CD14-positive monocyte (primary cell): Measurements from ENCODE around the gene EYS. TPM values are rescaled to one million over a fixed set of nuclear protein-coding genes. Genes with fewer than 3 reads are reported as not detected.

Source experiments
- DNase-seq, 3 donors: peaks; one replicate each; pipeline ENCODE4 v3.0.0-alpha.2; 2011 to 2022
- H2AFZ ChIP-seq: 2 replicates; pipeline ENCODE4 v1.6.0; 2012; ENCODE audit warnings: mild to moderate bottlenecking, low read depth, low read length, inconsistent platforms; ENCODE audit not compliant: insufficient read depth, poor library complexity, severe bottlenecking
- H3K27ac ChIP-seq, 2 donors: 1 replicate in 1 of 2; 2 replicates in 1 of 2; pipeline ENCODE4 v1.5.1; 2012 to 2013; ENCODE audit warnings: low read length in 2 of 2, control low read depth in 1 of 2, inconsistent platforms in 1 of 2, low read depth in 1 of 2, mild to moderate bottlenecking in 1 of 2
- H3K27me3 ChIP-seq, 2 donors: one replicate each; pipeline versions ENCODE4 v1.6.0 to v1.6.1; 2011 to 2013; ENCODE audit warnings: low read length in 2 of 2; ENCODE audit not compliant: control insufficient read depth in 2 of 2, insufficient read depth in 2 of 2
- H3K36me3 ChIP-seq, 2 donors: replicated peaks in 1 of 2; 1 replicate in 1 of 2; 2 replicates in 1 of 2; pipeline versions ENCODE4 v1.5.1 to v1.6.1; 2012 to 2013; ENCODE audit warnings: low read length in 2 of 2, control low read depth in 1 of 2, inconsistent platforms in 1 of 2, mild to moderate bottlenecking in 1 of 2; ENCODE audit not compliant: insufficient read depth in 2 of 2, control insufficient read depth in 1 of 2
- H3K4me1 ChIP-seq, 2 donors: 1 replicate in 1 of 2; 2 replicates in 1 of 2; pipeline versions ENCODE4 v1.5.1 to v1.6.1; 2012 to 2013; ENCODE audit warnings: low read length in 2 of 2, control low read depth in 1 of 2, inconsistent platforms in 1 of 2, mild to moderate bottlenecking in 1 of 2, moderate library complexity in 1 of 2; ENCODE audit not compliant: insufficient read depth in 2 of 2, control insufficient read depth in 1 of 2
- H3K4me2 ChIP-seq: replicated peaks from 2 replicates; pipeline ENCODE3; 2012; ENCODE audit warnings: low read length, moderate library complexity, mild to moderate bottlenecking; ENCODE audit not compliant: poor library complexity, severe bottlenecking; ENCODE audit errors: extremely low read depth
- H3K4me3 ChIP-seq, 3 experiments: fragments of 200-600 bp in 1 of 3; sonication (generic) in 1 of 3; replicated peaks in 1 of 3; 1 replicate in 2 of 3; 2 replicates in 1 of 3; pipeline ENCODE4 v1.5.1; 2011 to 2013; ENCODE audit warnings: low read length in 3 of 3, mild to moderate bottlenecking in 3 of 3, control low read depth in 2 of 3, low read depth in 2 of 3, inconsistent platforms in 1 of 3, moderate library complexity in 1 of 3
- H3K79me2 ChIP-seq: 2 replicates; pipeline ENCODE4 v1.6.0; 2012; ENCODE audit warnings: mild to moderate bottlenecking, control low read depth, inconsistent platforms, low read length, moderate library complexity; ENCODE audit not compliant: insufficient read depth
- H3K9ac ChIP-seq: 2 replicates; pipeline ENCODE4 v1.6.0; 2017; ENCODE audit warnings: low read length, mild to moderate bottlenecking; ENCODE audit not compliant: insufficient read depth, poor library complexity, severe bottlenecking
- H3K9me3 ChIP-seq, 2 donors: replicated peaks in 1 of 2; 1 replicate in 1 of 2; 2 replicates in 1 of 2; pipeline versions ENCODE4 v1.5.1 to v1.6.1; 2012 to 2013; ENCODE audit warnings: low read length in 2 of 2, control low read depth in 1 of 2; ENCODE audit not compliant: control insufficient read depth in 1 of 2, insufficient read depth in 1 of 2
- H4K20me1 ChIP-seq: 2 replicates; pipeline ENCODE4 v1.6.0; 2012; ENCODE audit warnings: mild to moderate bottlenecking, low read length, control low read depth, moderate library complexity; ENCODE audit not compliant: insufficient read depth
- H3K27ac Mint-ChIP-seq, 7 donors: one replicate each; pipeline ENCODE4 v1.8.0; 2020; ENCODE audit warnings: mild to moderate bottlenecking in 7 of 7, mixed read lengths in 7 of 7, moderate library complexity in 6 of 7, inconsistent platforms in 2 of 7
- H3K27me3 Mint-ChIP-seq, 3 donors: one replicate each; pipeline ENCODE4 v1.8.0; 2021 to 2022; ENCODE audit warnings: low read depth in 3 of 3, mild to moderate bottlenecking in 3 of 3, mixed read lengths in 3 of 3, moderate library complexity in 3 of 3, inconsistent platforms in 1 of 3
- H3K36me3 Mint-ChIP-seq, 2 donors: one replicate each; pipeline ENCODE4 v1.8.0; 2020; ENCODE audit warnings: mixed read lengths in 2 of 2, inconsistent platforms in 1 of 2, mild to moderate bottlenecking in 1 of 2
- H3K4me1 Mint-ChIP-seq: one replicate; pipeline ENCODE4 v1.8.0; 2020; ENCODE audit warnings: mild to moderate bottlenecking, mixed read lengths
- H3K4me3 Mint-ChIP-seq, 2 donors: one replicate each; pipeline ENCODE4 v1.8.0; 2020; ENCODE audit warnings: mild to moderate bottlenecking in 2 of 2, mixed read lengths in 2 of 2, moderate library complexity in 1 of 2
- H3K9me3 Mint-ChIP-seq, 7 donors: one replicate each; pipeline ENCODE4 v1.8.0; 2020 to 2022; ENCODE audit warnings: mixed read lengths in 7 of 7, mild to moderate bottlenecking in 6 of 7, moderate library complexity in 6 of 7, inconsistent platforms in 2 of 7
- CTCF ChIP-seq: fragments of 200-600 bp; IDR thresholded peaks from one replicate; pipeline ENCODE4 v1.8.0; 2022; ENCODE audit warnings: antibody characterized with exemption, mild to moderate bottlenecking
- WGBS: methylation state at CpG from one replicate; pipeline ENCODE4 v1.1.5; 2013; ENCODE audit warnings: missing lambda C conversion rate; ENCODE audit not compliant: insufficient coverage; 5-methylcytosine and 5-hydroxymethylcytosine counted together
- intact Hi-C, 2 donors: fragments of 100-400 bp; cut with micrococcal nuclease; formaldehyde crosslinking; loops; one replicate each; pipeline versions ENCODE4 v1.15.0 to v1.15.1; 2023
- polyA plus RNA-seq, 3 donors: library from polyadenylated mRNA; depleted of rRNA in 1 of 3; unstranded in 2 of 3; stranded (reverse) in 1 of 3; fragments of 300-500 nt in 2 of 3; fragments of >200 nt in 1 of 3; fragmentation: Illumina TruSeq in 2 of 3; gene quantifications; 1 replicate in 2 of 3; 2 replicates in 1 of 3; pipeline ENCODE4 v1.2.3, GENCODE V29; 2012 to 2021

Gene EYS
- polyA plus RNA-seq, 3 donors, result 0.01 to 0.03 TPM; not detected in 1

DNA sequence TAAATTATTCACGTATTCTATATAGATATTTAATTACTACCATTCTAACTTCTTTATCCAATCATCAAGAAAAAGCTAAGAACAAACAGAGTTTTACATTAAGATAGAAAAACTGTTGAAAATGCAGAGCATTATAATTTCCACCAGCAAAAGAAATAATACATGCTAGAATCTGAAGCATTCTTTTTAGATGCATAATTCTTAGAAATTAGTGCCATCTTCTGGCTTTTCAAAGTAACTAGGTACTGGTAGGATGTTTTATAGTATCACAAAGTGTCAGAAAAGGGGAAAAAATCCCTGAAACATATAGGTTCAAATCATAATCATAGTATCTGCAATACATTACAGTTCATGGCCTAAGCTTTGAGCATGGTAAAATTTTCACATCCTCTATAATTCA is 1892.6 kb downstream of the EYS start:
- H3K9me3 Mint-ChIP-seq, result no peaks in the 10 kb centered on the region
- H3K79me2 ChIP-seq, result no peaks in the 10 kb centered on the region

DNA sequence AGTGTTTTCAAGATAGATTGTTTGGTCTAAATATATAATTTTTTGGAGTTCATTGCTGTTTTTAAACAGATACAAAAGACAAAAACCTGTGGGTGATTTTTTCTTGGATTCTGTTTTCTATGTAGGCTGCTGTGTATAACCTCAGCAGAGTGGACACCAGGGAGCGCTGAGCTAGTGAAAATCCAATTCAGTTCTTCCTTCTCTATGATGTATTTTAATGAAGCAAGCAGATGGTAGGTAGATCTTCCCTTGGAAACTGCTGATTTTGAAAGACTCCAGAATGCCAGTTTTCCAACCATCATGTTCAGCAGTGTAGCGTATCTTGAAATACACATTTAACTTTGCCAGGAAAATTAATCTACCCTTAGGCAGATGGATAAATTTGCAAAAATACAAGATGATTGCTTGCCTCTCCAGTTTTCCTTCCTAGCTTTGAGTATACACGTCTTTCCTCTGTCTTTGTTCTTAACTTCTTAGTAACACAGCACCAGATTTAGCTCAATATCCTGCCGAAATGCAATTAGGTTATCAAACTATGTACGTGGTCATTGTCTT is 1893.4 kb downstream of the EYS start:
- Mint-ChIP-seq H3K9me3 (no peaks in the 10 kb centered on the region), H3K27ac (peak overlapping the region in 1 of 7 donors; percentile 13), H3K36me3 (peaks cover 10 to 15% of the 10 kb centered on the region in 2 donors), H3K4me1 (peaks cover 30% of the 10 kb centered on the region), H3K4me3 (no peak overlapping the region), H3K27me3 (no peaks in the 10 kb centered on the region)
- H4K20me1 ChIP-seq, result no peaks in the 10 kb centered on the region
- no peak overlapping the region for H2AFZ ChIP-seq
- no peak overlapping the region for H3K4me2 ChIP-seq
- no peak for DNase-seq
- no peak for TF ChIP-seq CTCF
- no peak overlapping the region for H3K4me3 ChIP-seq
- H3K79me2 ChIP-seq, result peaks cover 5% of the 10 kb centered on the region
- no peaks in the 10 kb centered on the region for H3K9me3 ChIP-seq
- no peak overlapping the region for H3K27ac ChIP-seq
- no peaks in the 10 kb centered on the region for H3K27me3 ChIP-seq
- WGBS, result no CpG with 5 or more reads among the region's 5 CpGs
- H3K4me1 ChIP-seq, result peaks cover 19 to 24% of the 10 kb centered on the region in 2 donors
- no peak overlapping the region for H3K9ac ChIP-seq
- intact Hi-C loops, result loop anchor here in 1 of 2 donors (10.0 kb wide), 1 partner anchor 469 kb away; no protein-coding TSS in a partner anchor
- no peaks in the 10 kb centered on the region for H3K36me3 ChIP-seq

More for the DNA sequence above, 1892.6 kb downstream of the EYS start:
- Mint-ChIP-seq H3K27me3 (no peaks in the 10 kb centered on the region), H3K4me1 (peaks cover 28% of the 10 kb centered on the region), H3K4me3 (no peak overlapping the region), H3K36me3 (peaks cover 12 to 15% of the 10 kb centered on the region in 2 donors), H3K27ac (no peak overlapping the region)
- DNase-seq, result no peak
- no CpG with 5 or more reads among the region's 1 CpG for WGBS
- Histone ChIP-seq H3K4me1 (peaks cover 18 to 22% of the 10 kb centered on the region in 2 donors), H3K4me3 (no peak overlapping the region), H3K27me3 (no peaks in the 10 kb centered on the region), H3K9ac (no peak overlapping the region), H4K20me1 (no peaks in the 10 kb centered on the region), H3K27ac (no peak overlapping the region), H3K36me3 (no peaks in the 10 kb centered on the region), H2AFZ (no peak overlapping the region), H3K9me3 (no peaks in the 10 kb centered on the region), H3K4me2 (no peak overlapping the region)
- intact Hi-C loops, result loop anchor here in 1 of 2 donors (10.0 kb wide), 1 partner anchor 470 kb away; no protein-coding TSS in a partner anchor
- TF ChIP-seq CTCF, result no peak
